ENCODE data around the gene NOCT.

DNA sequence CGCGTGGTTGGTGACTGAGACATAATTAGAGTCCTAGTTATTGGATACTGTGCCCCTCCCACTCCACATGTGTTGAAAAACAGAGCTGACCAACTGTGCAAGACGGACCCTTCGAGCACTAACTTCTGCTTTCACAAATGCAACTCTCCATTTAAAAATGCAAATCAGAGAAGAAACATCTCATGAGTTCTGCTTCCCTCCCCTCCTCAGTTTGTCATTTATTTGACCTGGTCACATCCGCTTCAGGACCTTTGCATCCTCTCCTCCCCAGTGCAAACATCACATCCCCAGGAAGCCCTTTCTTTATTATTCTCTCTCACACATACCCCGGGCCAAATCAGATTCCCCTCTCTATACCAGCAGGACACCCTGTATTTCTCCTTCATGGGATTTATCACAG, 38.1 kb upstream of the NOCT start:
- TF ChIP-seq, protein P1, sequence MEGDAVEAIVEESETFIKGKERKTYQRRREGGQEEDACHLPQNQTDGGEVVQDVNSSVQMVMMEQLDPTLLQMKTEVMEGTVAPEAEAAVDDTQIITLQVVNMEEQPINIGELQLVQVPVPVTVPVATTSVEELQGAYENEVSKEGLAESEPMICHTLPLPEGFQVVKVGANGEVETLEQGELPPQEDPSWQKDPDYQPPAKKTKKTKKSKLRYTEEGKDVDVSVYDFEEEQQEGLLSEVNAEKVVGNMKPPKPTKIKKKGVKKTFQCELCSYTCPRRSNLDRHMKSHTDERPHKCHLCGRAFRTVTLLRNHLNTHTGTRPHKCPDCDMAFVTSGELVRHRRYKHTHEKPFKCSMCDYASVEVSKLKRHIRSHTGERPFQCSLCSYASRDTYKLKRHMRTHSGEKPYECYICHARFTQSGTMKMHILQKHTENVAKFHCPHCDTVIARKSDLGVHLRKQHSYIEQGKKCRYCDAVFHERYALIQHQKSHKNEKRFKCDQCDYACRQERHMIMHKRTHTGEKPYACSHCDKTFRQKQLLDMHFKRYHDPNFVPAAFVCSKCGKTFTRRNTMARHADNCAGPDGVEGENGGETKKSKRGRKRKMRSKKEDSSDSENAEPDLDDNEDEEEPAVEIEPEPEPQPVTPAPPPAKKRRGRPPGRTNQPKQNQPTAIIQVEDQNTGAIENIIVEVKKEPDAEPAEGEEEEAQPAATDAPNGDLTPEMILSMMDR (IDR thresholded peaks at IDR 0.05) = no peak
- TF ChIP-seq USF2 (IDR thresholded peaks at IDR 0.05) = no peak
- TF ChIP-seq CHD2 (IDR thresholded peaks at IDR 0.05; ENCODE audit: low read length, partially characterized antibody) = no peak
- TF ChIP-seq EP300 (IDR thresholded peaks at IDR 0.05) = no peak
- no peak for TF ChIP-seq RAD21 (conservative IDR thresholded peaks at IDR 0.05 in 1 of 2, IDR thresholded peaks at IDR 0.05 in 1 of 2)
- TF ChIP-seq NFE2L2 (conservative IDR thresholded peaks at IDR 0.05; ENCODE audit: low read length) = no peak
- TF ChIP-seq NR3C1 (IDR thresholded peaks at IDR 0.05) = no peak
- no peak for TF ChIP-seq RNF2 (IDR thresholded peaks at IDR 0.05; ENCODE audit: borderline replicate concordance, low read depth)
- no peak for TF ChIP-seq POLR2AphosphoS2 (conservative IDR thresholded peaks at IDR 0.05; ENCODE audit: low read length)
- no peak for TF ChIP-seq TP53 (CRISPR knock-in tag; IDR thresholded peaks at IDR 0.05)
- TF ChIP-seq RFX5 (IDR thresholded peaks at IDR 0.05) = no peak
- TF ChIP-seq MAZ (IDR thresholded peaks at IDR 0.05; ENCODE audit: borderline replicate concordance, low read depth, low read length) = no peak
- no peak for TF ChIP-seq POLR2A (IDR thresholded peaks at IDR 0.05; ENCODE audit: low read length)

All from A549 (cell line).